Daoy (cell line): ENCODE data around the gene RAB31. TPM values are rescaled to one million over a fixed set of nuclear protein-coding genes. Genes with fewer than 3 reads are reported as not detected.

Experiments
- DNase-seq: peaks from one replicate; pipeline ENCODE4 v3.0.0-alpha.2; 2015; ENCODE audit warnings: low read depth
- total RNA-seq: library from RNA; depleted of rRNA; stranded (reverse); fragments of >200 nt; shearing (Covaris generic); gene quantifications from 2 replicates; pipeline ENCODE4 v1.2.3, GENCODE V29; 2014

RAB31 gene
- total RNA-seq, 1 experiment from 2014 or later: 19.3 TPM

- DNase-seq: no peak
These were observed 110.3 kb downstream of the RAB31 start for GRCh38 chr18:9818423-9818734.

GRCh38 chr18:9820127-9820526, 112.0 kb downstream of the RAB31 start:
- no peak for DNase-seq

- no peak for DNase-seq
These were observed 112.6 kb downstream of the RAB31 start for GRCh38 chr18:9820719-9821118.

GRCh38 chr18:9822587-9823185, 114.6 kb downstream of the RAB31 start:
- DNase-seq: no peak

- DNase-seq: peak; percentile 32
These were observed 115.8 kb downstream of the RAB31 start for GRCh38 chr18:9823805-9824473.

- DNase-seq: no peak
These were observed 116.4 kb downstream of the RAB31 start for GRCh38 chr18:9824474-9824832.

- no peak for DNase-seq
These were observed 116.9 kb downstream of the RAB31 start for GRCh38 chr18:9824952-9825371.

GRCh38 chr18:9825571-9826073, 117.5 kb downstream of the RAB31 start:
- DNase-seq: peak; percentile 66

- DNase-seq: no peak
These were observed 118.6 kb downstream of the RAB31 start for GRCh38 chr18:9826685-9827084.

GRCh38 chr18:9827211-9827792, 119.2 kb downstream of the RAB31 start:
- no peak for DNase-seq

- DNase-seq: peak; percentile 91
These were observed 119.8 kb downstream of the RAB31 start for GRCh38 chr18:9827793-9828505.

- DNase-seq: no peak
These were observed 120.7 kb downstream of the RAB31 start for GRCh38 chr18:9828506-9829396.

- no peak for DNase-seq
These were observed 121.3 kb downstream of the RAB31 start for GRCh38 chr18:9829397-9829712.

- DNase-seq: no peak
These were observed 123.1 kb downstream of the RAB31 start for GRCh38 chr18:9831036-9831722.

- DNase-seq: no peak
These were observed 123.7 kb downstream of the RAB31 start for GRCh38 chr18:9831723-9832199.

- DNase-seq: no peak
These were observed 124.8 kb downstream of the RAB31 start for GRCh38 chr18:9832871-9833270.

- no peak for DNase-seq
These were observed 126.5 kb downstream of the RAB31 start for GRCh38 chr18:9834551-9834950.

GRCh38 chr18:9835113-9835755, 127.1 kb downstream of the RAB31 start:
- no peak for DNase-seq

GRCh38 chr18:9835825-9836224, 127.7 kb downstream of the RAB31 start:
- no peak for DNase-seq

GRCh38 chr18:9838144-9838877, 130.2 kb downstream of the RAB31 start:
- peak; percentile 70 for DNase-seq
